NCI-H1105 treated with DMSO at 0.1 percent for 48 hours (cell line): ENCODE data around the gene GOLGA6L9.
"Not testable (repeated sequence)": the region's sequence is repeated elsewhere in the genome, so short reads cannot be mapped to it uniquely, and the experiment has no call there.

Source experiments
- DNase-seq: peaks from one replicate; lab custom pipeline; 2025; lab: John Stamatoyannopoulos, UW

Gene GOLGA6L9

DNA sequence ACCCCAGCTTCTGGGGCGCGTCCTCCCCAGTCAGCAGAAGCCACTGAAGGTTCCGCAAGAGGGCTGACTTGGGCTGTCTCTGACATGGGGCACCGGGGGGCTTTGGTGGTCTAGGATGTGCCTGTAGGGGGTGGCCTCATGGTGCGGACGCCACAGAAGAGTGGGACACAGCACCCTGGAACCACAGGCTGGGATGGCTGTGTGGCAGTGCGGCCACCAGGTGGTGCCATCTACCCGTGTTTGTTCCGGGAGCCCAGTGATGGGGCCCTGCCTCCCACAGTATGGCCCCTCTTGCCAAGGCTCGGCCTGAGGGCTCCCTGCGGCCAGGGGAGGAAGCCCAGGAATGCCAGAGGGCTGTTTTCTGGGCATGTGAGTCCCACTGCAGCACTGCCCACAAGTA lies 38.6 kb downstream of the GOLGA6L9 start:
- not testable (repeated sequence) for DNase-seq

DNA sequence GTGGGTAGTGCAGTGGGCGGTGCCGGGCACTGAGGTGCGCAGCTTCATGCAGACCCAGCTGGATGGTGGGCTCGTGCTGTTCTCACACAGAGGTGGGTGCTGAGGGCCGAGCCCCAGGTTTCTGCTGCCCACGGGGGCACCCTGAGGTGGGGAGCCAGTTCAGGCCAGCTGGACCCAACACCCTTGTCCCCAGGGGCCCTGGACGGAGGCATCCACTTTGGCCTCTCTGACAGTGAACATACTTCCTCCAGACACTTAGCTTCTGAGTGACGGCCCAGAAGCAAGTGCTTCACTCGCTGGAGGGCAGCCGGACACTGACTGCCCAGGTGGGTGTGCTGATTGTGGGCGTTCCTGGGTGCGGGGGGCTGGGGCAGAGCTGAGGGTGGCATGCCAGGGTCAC lies 39.8 kb downstream of the GOLGA6L9 start:
- DNase-seq = not testable (repeated sequence)

DNA sequence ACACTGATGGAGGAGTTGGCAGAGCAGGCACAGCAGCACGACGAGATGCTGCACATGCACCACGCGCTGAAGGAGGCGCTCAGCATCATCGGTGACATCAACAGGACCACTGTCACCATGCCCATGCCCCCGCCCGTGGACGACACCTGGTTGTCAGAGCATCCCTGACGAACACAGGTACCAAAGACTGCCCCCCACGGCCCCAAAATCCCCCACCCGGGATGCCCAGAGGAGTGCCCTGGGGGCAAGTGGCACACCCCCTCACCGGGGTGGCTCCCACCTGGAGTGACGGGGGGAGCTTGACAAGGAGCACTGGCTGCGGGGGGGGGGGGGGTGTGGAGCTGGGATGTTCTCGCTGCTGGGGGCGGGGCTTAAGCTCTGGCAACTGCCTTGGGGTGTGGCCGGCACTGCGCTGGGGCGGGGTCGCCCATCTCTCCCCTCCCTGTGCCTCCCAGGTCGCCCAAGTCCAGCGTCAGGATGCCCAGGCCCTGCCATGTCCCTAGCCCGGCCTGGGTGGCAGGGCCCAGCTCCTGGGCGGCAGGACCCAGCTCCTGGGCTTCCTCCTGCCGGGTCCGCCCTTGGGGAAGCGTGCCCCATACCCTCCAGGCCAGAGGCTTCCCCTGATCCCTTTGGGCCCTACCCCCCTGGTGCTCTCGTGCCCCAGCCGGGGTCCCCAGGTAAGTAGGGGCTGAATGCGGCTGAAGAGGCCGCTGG lies 42.8 kb downstream of the GOLGA6L9 start:
- DNase-seq = not testable (repeated sequence)

DNA sequence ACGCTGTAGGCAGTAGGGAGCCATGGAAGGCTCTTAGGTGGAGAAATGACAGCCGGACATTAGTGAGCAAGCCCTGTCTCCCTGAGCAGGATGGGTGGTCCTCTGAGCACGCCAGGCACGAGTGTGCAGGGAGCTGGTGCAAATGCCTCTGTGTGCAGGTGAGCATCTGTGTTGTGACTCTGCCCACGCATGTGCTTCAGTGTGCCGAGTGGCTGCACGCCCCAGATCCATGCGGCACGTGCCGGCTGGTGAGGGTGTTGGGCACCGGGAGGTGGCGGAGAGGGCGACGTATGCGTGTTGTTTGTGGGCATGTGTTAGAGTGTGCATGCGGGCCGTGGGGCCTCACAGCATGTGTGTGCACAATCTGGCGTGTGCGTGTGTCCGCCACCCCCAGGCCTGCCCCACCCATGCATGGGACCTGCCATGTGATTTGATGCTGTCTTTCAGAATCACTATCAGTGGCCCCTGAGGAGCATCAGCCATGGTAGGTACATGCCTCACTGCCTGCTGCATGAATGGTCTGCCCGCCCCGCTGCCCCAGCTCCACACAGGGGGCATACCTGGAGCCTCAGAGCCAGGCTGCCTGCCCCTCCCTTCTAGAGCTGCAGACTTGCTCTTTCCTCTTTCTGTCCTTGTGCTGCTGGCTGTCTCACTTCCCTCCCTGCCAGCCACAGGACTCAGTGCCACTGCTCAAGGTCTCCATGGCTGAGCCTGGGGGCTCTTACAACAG lies 45.1 kb downstream of the GOLGA6L9 start:
- DNase-seq = not testable (repeated sequence)

DNA sequence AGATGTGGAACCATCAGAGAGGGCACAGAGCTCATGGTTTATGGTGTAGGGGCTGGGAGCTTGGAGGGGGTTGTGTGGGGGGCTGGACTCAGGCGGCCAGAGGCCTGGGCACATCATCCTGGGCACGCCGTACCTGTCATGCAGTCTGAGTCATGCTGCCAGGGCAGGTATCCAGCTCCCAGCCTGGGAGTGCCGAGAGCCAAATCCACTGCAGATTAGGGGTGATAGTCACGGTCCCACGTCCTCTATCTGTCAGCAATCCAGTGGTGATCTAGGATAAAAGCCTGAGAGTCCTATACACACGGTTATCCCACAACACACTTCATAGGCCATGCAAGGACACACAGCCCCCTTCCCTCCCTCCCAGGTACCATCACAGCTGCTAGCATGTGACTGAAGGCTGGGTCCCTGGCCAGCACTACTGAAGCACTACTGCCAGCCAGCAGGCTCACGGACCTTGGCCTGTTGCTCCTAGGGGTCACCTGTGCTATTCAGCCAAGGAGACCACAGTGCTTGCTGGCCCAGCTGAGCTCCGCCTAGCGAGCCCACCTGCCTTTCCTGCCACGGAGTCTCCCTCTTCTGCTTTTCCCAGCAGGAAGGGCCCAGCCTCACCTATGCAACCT lies 45.8 kb downstream of the GOLGA6L9 start:
- DNase-seq = not testable (repeated sequence)

DNA sequence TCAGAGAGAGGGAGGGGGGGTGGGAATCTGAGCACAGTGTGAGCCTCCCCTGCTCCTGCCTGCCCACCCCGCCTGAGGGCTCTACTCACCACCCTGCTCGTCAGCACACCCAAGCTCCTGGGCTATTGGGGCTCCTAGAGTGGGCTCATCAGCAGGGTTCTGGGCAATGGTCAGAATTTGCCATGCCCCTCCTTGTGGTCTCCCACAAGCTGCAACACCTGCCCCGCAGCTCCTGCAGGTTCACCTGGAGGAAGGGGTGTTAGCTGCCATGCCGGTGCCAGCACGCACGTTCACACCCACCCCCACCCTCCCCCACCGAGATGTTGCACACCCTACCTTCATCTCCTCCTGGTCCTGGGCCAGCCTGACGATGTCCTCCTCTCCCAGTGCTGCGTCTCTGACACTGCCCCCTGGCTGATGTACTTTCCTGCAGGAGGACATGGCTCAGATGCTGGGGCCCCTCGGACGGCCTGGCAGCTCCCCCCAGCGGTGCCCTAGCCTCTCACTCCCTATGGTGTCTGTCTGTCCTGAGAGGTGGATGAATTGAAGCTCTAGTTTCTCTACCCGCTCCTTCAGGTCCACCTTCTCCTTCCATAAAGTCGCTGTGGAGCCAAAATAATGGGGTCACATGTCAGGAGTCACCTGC lies 47.2 kb downstream of the GOLGA6L9 start:
- not testable (repeated sequence) for DNase-seq

GRCh38 chr15:82477343-82478057 lies 47.9 kb downstream of the GOLGA6L9 start:
- DNase-seq = not testable (repeated sequence)
